Esophagus muscularis mucosa (tissue), 3 donors: ENCODE data around the gene HS2ST1.

Experiments
- POLR2A ChIP-seq: fragments of 450-650 bp; IDR thresholded peaks from one replicate; pipeline ENCODE4 v1.6.1; 2017; ENCODE audit warnings: antibody characterized with exemption, moderate library complexity, mild to moderate bottlenecking, low read depth
- TF ChIP-seq, protein P1 (sequence below), 3 experiments: fragments of 200-600 bp in 2 of 3; fragments of 450-650 bp in 1 of 3; sonication (generic) in 2 of 3; IDR thresholded peaks; one replicate each; pipeline ENCODE4 v1.5.1; 2017 to 2019; ENCODE audit warnings: antibody characterized with exemption in 3 of 3, mild to moderate bottlenecking in 2 of 3, moderate library complexity in 1 of 3

- TF ChIP-seq, protein P1, sequence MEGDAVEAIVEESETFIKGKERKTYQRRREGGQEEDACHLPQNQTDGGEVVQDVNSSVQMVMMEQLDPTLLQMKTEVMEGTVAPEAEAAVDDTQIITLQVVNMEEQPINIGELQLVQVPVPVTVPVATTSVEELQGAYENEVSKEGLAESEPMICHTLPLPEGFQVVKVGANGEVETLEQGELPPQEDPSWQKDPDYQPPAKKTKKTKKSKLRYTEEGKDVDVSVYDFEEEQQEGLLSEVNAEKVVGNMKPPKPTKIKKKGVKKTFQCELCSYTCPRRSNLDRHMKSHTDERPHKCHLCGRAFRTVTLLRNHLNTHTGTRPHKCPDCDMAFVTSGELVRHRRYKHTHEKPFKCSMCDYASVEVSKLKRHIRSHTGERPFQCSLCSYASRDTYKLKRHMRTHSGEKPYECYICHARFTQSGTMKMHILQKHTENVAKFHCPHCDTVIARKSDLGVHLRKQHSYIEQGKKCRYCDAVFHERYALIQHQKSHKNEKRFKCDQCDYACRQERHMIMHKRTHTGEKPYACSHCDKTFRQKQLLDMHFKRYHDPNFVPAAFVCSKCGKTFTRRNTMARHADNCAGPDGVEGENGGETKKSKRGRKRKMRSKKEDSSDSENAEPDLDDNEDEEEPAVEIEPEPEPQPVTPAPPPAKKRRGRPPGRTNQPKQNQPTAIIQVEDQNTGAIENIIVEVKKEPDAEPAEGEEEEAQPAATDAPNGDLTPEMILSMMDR (IDR thresholded peaks at IDR 0.05), result no peak
- TF ChIP-seq POLR2A, result no peak
Observed at GRCh38 chr1:87044424-87044823, 130.0 kb downstream of the HS2ST1 start.
